HepG2 (cell line): ENCODE measurements around the gene CLDN9.

Experiments
- CTCF ChIP-seq: sonication (generic); formaldehyde crosslinking; IDR thresholded peaks from 2 replicates; pipeline ENCODE4 v1.5.0; 2020; ENCODE audit warnings: mild to moderate bottlenecking, missing genetic modification reagents, moderate library complexity
- EZH2 ChIP-seq: conservative IDR thresholded peaks from 2 replicates; pipeline ENCODE4 v1.6.1; 2012; ENCODE audit warnings: mild to moderate bottlenecking, low read depth, low read length, moderate library complexity
- HNF4G ChIP-seq, 2 experiments: sonication (generic) in 1 of 2; formaldehyde crosslinking in 1 of 2; IDR thresholded peaks; 2 replicates each; pipeline versions ENCODE4 v1.4.0 to v1.6.1; 2011 to 2020; ENCODE audit warnings: borderline replicate concordance in 2 of 2, low read depth in 2 of 2, mild to moderate bottlenecking in 2 of 2, low read length in 1 of 2, missing genetic modification reagents in 1 of 2, moderate library complexity in 1 of 2
- IRF9 ChIP-seq: sonication (generic); formaldehyde crosslinking; IDR thresholded peaks from 2 replicates; pipeline ENCODE4 v1.8.0; 2022; ENCODE audit warnings: missing genetic modification reagents, mild to moderate bottlenecking, borderline replicate concordance
- KIAA2018 ChIP-seq: sonication (generic); formaldehyde crosslinking; IDR thresholded peaks from 2 replicates; pipeline ENCODE4 v1.5.0; 2020; ENCODE audit warnings: mild to moderate bottlenecking, missing genetic modification reagents, borderline replicate concordance
- MIER2 ChIP-seq: IDR thresholded peaks from 2 replicates; pipeline ENCODE4 v1.6.1; 2016; ENCODE audit warnings: missing biosample characterization, missing genetic modification reagents
- USF2 ChIP-seq, 2 experiments: sonication (generic) in 1 of 2; formaldehyde crosslinking in 1 of 2; IDR thresholded peaks; 2 replicates each; pipeline versions ENCODE4 v1.5.1 to v1.6.1; 2011 to 2020; ENCODE audit warnings: borderline replicate concordance in 1 of 2, low read depth in 1 of 2, low read length in 1 of 2, mild to moderate bottlenecking in 1 of 2, missing genetic modification reagents in 1 of 2, moderate library complexity in 1 of 2
- ZNF24 ChIP-seq: fragments of 450-650 bp; IDR thresholded peaks from 2 replicates; pipeline ENCODE4 v1.6.1; 2017; ENCODE audit warnings: antibody characterized with exemption, mild to moderate bottlenecking
- ZNF251 ChIP-seq: sonication (generic); formaldehyde crosslinking; IDR thresholded peaks from 2 replicates; pipeline ENCODE4 v1.9.0; 2021; ENCODE audit warnings: mild to moderate bottlenecking, missing genetic modification reagents
- ZNF343 ChIP-seq: sonication (generic); formaldehyde crosslinking; IDR thresholded peaks from 2 replicates; pipeline ENCODE4 v1.4.0; 2020; ENCODE audit warnings: mild to moderate bottlenecking, missing genetic modification reagents

- TF ChIP-seq KIAA2018 (CRISPR knock-in tag) = no peak
- TF ChIP-seq ZNF251 = no peak
- TF ChIP-seq IRF9 (CRISPR knock-in tag) = no peak
- no peak for TF ChIP-seq ZNF24
- no peak for TF ChIP-seq EZH2
- no peak for TF ChIP-seq ZNF343 (CRISPR knock-in tag)
- no peak for TF ChIP-seq CTCF
- TF ChIP-seq MIER2 (CRISPR knock-in tag) = no peak
- no peak for TF ChIP-seq USF2 (IDR thresholded peaks at IDR 0.05; ENCODE audit: low read depth, low read length)
- no peak for TF ChIP-seq USF2 (CRISPR knock-in tag; IDR thresholded peaks at IDR 0.05; ENCODE audit: borderline replicate concordance)
- TF ChIP-seq HNF4G (IDR thresholded peaks at IDR 0.05; ENCODE audit: borderline replicate concordance, low read depth, low read length) = no peak
- no peak for TF ChIP-seq HNF4G (CRISPR knock-in tag; IDR thresholded peaks at IDR 0.05; ENCODE audit: borderline replicate concordance, low read depth)
Measured at GRCh38 chr16:3032624-3033023, 19.9 kb downstream of the CLDN9 start.
